K562 (cell line): ENCODE data around the gene ABHD8. TPM values are rescaled to one million over a fixed set of nuclear protein-coding genes. Genes with fewer than 3 reads are reported as not detected.

Experiments
- ATAC-seq: fragments of 200-7000 bp; cut with Tn5 transposase; 3 replicates; pipeline ENCODE4 v1.9.1; 2020; ENCODE audit warnings: moderate library complexity
- BruUV-seq: library from RNA; stranded (reverse); fragments of 400-500 nt; replicated peaks from 2 replicates; lab custom pipeline; 2021; lab: Mats Ljungman, UMichigan
- CTCF ChIA-PET: fragments of 300-600 bp; formaldehyde crosslinking; extraction: SDS; loops from one replicate; lab custom pipeline; 2021; ENCODE audit warnings: low intra/inter-chr PET ratio; lab: Yijun Ruan, JAX
- POLR2A ChIA-PET: fragments of 300-600, 350-650 bp; sonication (Branson Sonifier 250); formaldehyde crosslinking; extraction: SDS; loops from one replicate; lab custom pipeline; 2021; ENCODE audit warnings: antibody characterized with exemption, inconsistent platforms; lab: Yijun Ruan, JAX
- DNase-seq, 4 experiments: peaks; one replicate each; pipeline versions ENCODE4 v3.0.0 to v3.0.0-alpha.2; 2011 to 2018; ENCODE audit warnings: low spot score in 3 of 4, mixed read lengths in 3 of 4; ENCODE audit errors: extremely low read depth in 1 of 4
- FAIRE-seq: peaks from 2 replicates; lab custom pipeline; 2011; peaks lifted over from hg19 to GRCh38; lab: Jason Lieb, UNC
- H2AFZ ChIP-seq: 2 replicates; pipeline ENCODE4 v1.6.0; 2011; ENCODE audit warnings: low read depth, low read length, control low read depth, inconsistent platforms
- H3K27ac ChIP-seq: fragments of 200-600 bp; 3 replicates; pipeline ENCODE4 v1.8.0; 2011; ENCODE audit warnings: low read depth, mild to moderate bottlenecking, control low read depth, inconsistent platforms, low read length, moderate library complexity, mixed read lengths; ENCODE audit errors: extremely low read depth
- H3K27me3 ChIP-seq, 2 experiments: fragments of 300-600 bp in 1 of 2; 2 replicates in 1 of 2; 3 replicates in 1 of 2; pipeline versions ENCODE4 v1.6.0 to v1.8.0; 2011; ENCODE audit warnings: inconsistent platforms in 2 of 2, low read length in 2 of 2, mild to moderate bottlenecking in 1 of 2, mixed read lengths in 1 of 2, moderate library complexity in 1 of 2; ENCODE audit not compliant: control insufficient read depth in 2 of 2, insufficient read depth in 2 of 2
- H3K36me3 ChIP-seq: fragments of 300-600 bp; 3 replicates; pipeline ENCODE4 v1.8.0; 2011; ENCODE audit warnings: mild to moderate bottlenecking, low read length, inconsistent platforms; ENCODE audit not compliant: control insufficient read depth, insufficient read depth
- H3K4me1 ChIP-seq, 2 experiments: fragments of 200-600 bp in 1 of 2; replicated peaks in 1 of 2; 2 replicates in 1 of 2; 3 replicates in 1 of 2; pipeline versions ENCODE4 v1.5.1 to v1.8.0; 2011; ENCODE audit warnings: inconsistent platforms in 2 of 2, low read length in 2 of 2, mild to moderate bottlenecking in 1 of 2, mixed read lengths in 1 of 2, moderate library complexity in 1 of 2; ENCODE audit not compliant: control insufficient read depth in 2 of 2, insufficient read depth in 2 of 2
- H3K4me2 ChIP-seq: 2 replicates; pipeline ENCODE4 v1.6.1; 2011; ENCODE audit warnings: low read length, control low read depth, inconsistent platforms, mixed read lengths; ENCODE audit not compliant: insufficient read depth
- H3K4me3 ChIP-seq: fragments of 200-600 bp; sonication (generic), shearing (Covaris generic); 2 replicates; pipeline ENCODE4 v1.5.1; 2016; ENCODE audit warnings: control low read depth, inconsistent platforms
- H3K79me2 ChIP-seq: fragments of 200-600 bp; 3 replicates; pipeline ENCODE4 v1.8.0; 2011; ENCODE audit warnings: low read length, inconsistent platforms; ENCODE audit not compliant: control insufficient read depth, insufficient read depth
- H3K9ac ChIP-seq, 2 experiments: 2 replicates each; pipeline versions ENCODE4 v1.6.0 to v1.6.1; 2011; ENCODE audit warnings: low read depth in 2 of 2, low read length in 2 of 2, control low read depth in 1 of 2, inconsistent platforms in 1 of 2, mild to moderate bottlenecking in 1 of 2, mixed read lengths in 1 of 2; ENCODE audit not compliant: insufficient read depth in 1 of 2
- H3K9me1 ChIP-seq: one replicate; pipeline ENCODE4 v1.6.0; 2011; ENCODE audit warnings: inconsistent platforms, mild to moderate bottlenecking, low read length, moderate library complexity; ENCODE audit not compliant: control insufficient read depth, insufficient read depth
- H3K9me3 ChIP-seq: replicated peaks from 2 replicates; pipeline ENCODE4 v1.5.1; 2011; ENCODE audit warnings: low read depth, low read length, inconsistent platforms; ENCODE audit not compliant: control insufficient read depth, insufficient read depth
- H4K20me1 ChIP-seq: replicated peaks from 2 replicates; pipeline ENCODE4 v1.6.1; 2011; ENCODE audit warnings: low read length, inconsistent platforms, mixed read lengths; ENCODE audit not compliant: control insufficient read depth, insufficient read depth
- BCOR ChIP-seq: fragments of 450-650 bp; IDR thresholded peaks from 2 replicates; pipeline ENCODE4 v1.6.1; 2016
- ETS1 ChIP-seq: conservative IDR thresholded peaks from 2 replicates; pipeline ENCODE4 v1.6.1; 2011; ENCODE audit warnings: low read depth, mild to moderate bottlenecking, low read length; ENCODE audit not compliant: control insufficient read depth
- GABPA ChIP-seq: fragments of 200-800 bp; sonication (Bioruptor generic); conservative IDR thresholded peaks from 2 replicates; pipeline ENCODE4 v1.6.1; 2016; ENCODE audit warnings: low read depth, missing genetic modification characterization, missing compliant biosample characterization
- GATAD2A ChIP-seq: fragments of 450-650 bp; IDR thresholded peaks from 2 replicates; pipeline ENCODE4 v1.6.1; 2017
- HNRNPUL1 ChIP-seq: fragments of 200-400 bp; formaldehyde crosslinking; IDR thresholded peaks from 2 replicates; pipeline ENCODE4 v1.6.1; 2017; ENCODE audit warnings: low read length
- KDM1A ChIP-seq, 2 experiments: fragments of 450-650 bp; IDR thresholded peaks; 2 replicates each; pipeline ENCODE4 v1.6.1; 2016; ENCODE audit warnings: mild to moderate bottlenecking in 2 of 2
- KHSRP ChIP-seq: fragments of 450-650 bp; IDR thresholded peaks from 2 replicates; pipeline ENCODE4 v1.6.1; 2017
- NR1H2 ChIP-seq: sonication (generic); formaldehyde crosslinking; IDR thresholded peaks from 2 replicates; pipeline ENCODE4 v1.4.0; 2020; ENCODE audit warnings: mild to moderate bottlenecking, missing genetic modification reagents
- PATZ1 ChIP-seq: fragments of 250-450 bp; sonication (Bioruptor Pico); IDR thresholded peaks from 2 replicates; pipeline ENCODE4 v1.5.0; 2020; ENCODE audit warnings: mild to moderate bottlenecking, borderline replicate concordance
- POLR2G ChIP-seq: fragments of 200-400 bp; formaldehyde crosslinking; IDR thresholded peaks from 2 replicates; pipeline ENCODE4 v1.6.1; 2017; ENCODE audit warnings: low read depth, mild to moderate bottlenecking, antibody characterized with exemption, low read length, moderate library complexity
- RBFOX2 ChIP-seq: fragments of 200-400 bp; formaldehyde crosslinking; IDR thresholded peaks from 2 replicates; pipeline ENCODE4 v1.6.1; 2017; ENCODE audit warnings: low read depth, mild to moderate bottlenecking, low read length, moderate library complexity
- RBM22 ChIP-seq: fragments of 200-400 bp; formaldehyde crosslinking; IDR thresholded peaks from 2 replicates; pipeline ENCODE4 v1.6.1; 2018; ENCODE audit warnings: low read length, low read depth; ENCODE audit not compliant: poor library complexity, severe bottlenecking
- RCOR1 ChIP-seq, 2 experiments: IDR thresholded peaks; 2 replicates each; pipeline ENCODE4 v1.6.1; 2012; ENCODE audit warnings: low read depth in 2 of 2, low read length in 2 of 2, borderline replicate concordance in 1 of 2, improper control_type of control experiment in 1 of 2
- SMARCA5 ChIP-seq: fragments of 450-650 bp; IDR thresholded peaks from 2 replicates; pipeline ENCODE4 v1.6.1; 2016
- SNIP1 ChIP-seq: fragments of 450-650 bp; IDR thresholded peaks from 2 replicates; pipeline ENCODE4 v1.7.1; 2017; ENCODE audit warnings: low read depth, mild to moderate bottlenecking
- ZNF175 ChIP-seq: fragments of 200-800 bp; sonication (Bioruptor generic); IDR thresholded peaks from 2 replicates; pipeline ENCODE4 v1.6.1; 2016; ENCODE audit warnings: low read depth, mild to moderate bottlenecking, missing genetic modification characterization, missing compliant biosample characterization
- ZNF274 ChIP-seq: IDR thresholded peaks from 2 replicates; pipeline ENCODE4 v1.6.1; 2011; ENCODE audit warnings: low read depth, mild to moderate bottlenecking, low read length, moderate library complexity, borderline replicate concordance
- ZSCAN32 ChIP-seq: fragments of 450-650 bp; formaldehyde crosslinking; IDR thresholded peaks from 2 replicates; pipeline ENCODE4 v1.4.0; 2020; ENCODE audit warnings: mild to moderate bottlenecking, moderate library complexity
- WGBS: fragments of 100-300 bp; shearing (Covaris generic); methylation state at CpG from one replicate; pipeline ENCODE4 v1.1.6; 2016; ENCODE audit warnings: low coverage, mixed read lengths; ENCODE audit not compliant: insufficient coverage; ENCODE audit errors: missing lambda C conversion rate; 5-methylcytosine and 5-hydroxymethylcytosine counted together
- in situ Hi-C: fragments of 300-500 bp; cut with MboI; formaldehyde crosslinking; loops from 4 replicates; pipeline ENCODE4 v1.15.0; 2018; ENCODE audit warnings: inconsistent platforms, mixed read lengths
- intact Hi-C: fragments of 100-400 bp; cut with micrococcal nuclease; formaldehyde crosslinking; loops from 2 replicates; pipeline ENCODE4 v1.14.2; 2022
- polyA plus RNA-seq, 8 experiments: library from polyadenylated mRNA; depleted of rRNA in 4 of 8; stranded (reverse) in 5 of 8; unstranded in 3 of 8; fragments of >200 nt; fragmentation: Nextera tagmentation in 2 of 8; fragmentation: Illumina TruSeq in 1 of 8; extraction: Ambion mirVana in 2 of 8; extraction: Trizol in 1 of 8; gene quantifications; 2 replicates each; pipeline versions ENCODE4 v1.2.1 to v1.2.3, GENCODE V29; 2011 to 2014; ENCODE audit warnings: inconsistent platforms in 1 of 8, missing spikeins in 1 of 8
- total RNA-seq, 7 experiments: library from RNA; depleted of rRNA in 6 of 7; stranded (reverse); fragments of >200 nt in 6 of 7; fragmentation: Illumina TruSeq in 2 of 7; extraction: Trizol in 2 of 7; gene quantifications; 2 replicates each; pipeline versions ENCODE4 v1.2.1 to v1.2.3, GENCODE V29; 2011 to 2021; ENCODE audit warnings: low replicate concordance in 1 of 7

Gene ABHD8
- total and polyA plus RNA-seq, 9 of the 15 experiments (the other 6 are each of a cell fraction or from before 2014, with no cell fraction given) = 0.04 to 6.6 (median 2.0) TPM; not detected in 1

- no peak for TF ChIP-seq GABPA (tag)
- TF ChIP-seq KHSRP = no peak
- no peak for TF ChIP-seq SNIP1
- no peak for TF ChIP-seq ZSCAN32 (CRISPR knock-in tag)
- TF ChIP-seq RBM22 = peak; percentile 11
- 0 out of 2 replicates have a peak, but pooled peaks have one; percentile 5 for TF ChIP-seq POLR2G
- TF ChIP-seq GATAD2A = 0 out of 2 replicates have a peak, but pooled peaks have one; percentile 25
- no peak for TF ChIP-seq NR1H2 (CRISPR knock-in tag)
Observed at GRCh38 chr19:17243211-17243829, 59.9 kb downstream of the ABHD8 start (continued).

- WGBS = 68% methylated on average over 6 of the region's 8 CpGs
- POLR2A ChIA-PET = interaction anchor here (0.6 to 11.3 kb wide), 8 partner anchors 8 to 617 kb away, joined by 3 to 129 read pairs (median 4); partner anchors contain the start of genes DDA1, OCEL1 and USE1
- in situ Hi-C loops = no loop called here
- peak overlapping the region; percentile 65 to 91; a peak in 3 of 4 replicates for H3K9ac ChIP-seq
- peak overlapping the region; percentile 93; the same call in 1 of the 2 replicates for H3K4me2 ChIP-seq
- FAIRE-seq (no peak), DNase-seq (no peak), ATAC-seq (no peak)
- H3K9me1 ChIP-seq = no peaks in the 10 kb centered on the region
- BruUV-seq = no TSS peak
- H3K9me3 ChIP-seq = no peaks in the 10 kb centered on the region
- H3K27me3 ChIP-seq = no peaks in the 10 kb centered on the region
- CTCF ChIA-PET = no interaction called here
- H3K4me1 ChIP-seq = peaks cover 23 to 65% of the 10 kb centered on the region in 2 experiments
- H3K27ac ChIP-seq = peak overlapping the region; percentile 21
- peaks cover 15% of the 10 kb centered on the region for H4K20me1 ChIP-seq
- intact Hi-C loops = no loop called here
- peak overlapping the region; percentile 80; the same call in 1 of the 2 replicates for H3K4me3 ChIP-seq
- H3K36me3 ChIP-seq = peaks cover 35% of the 10 kb centered on the region; the same call in 2 of the 3 replicates
- H2AFZ ChIP-seq = no peak overlapping the region
- H3K79me2 ChIP-seq = peaks cover 54% of the 10 kb centered on the region
- TF ChIP-seq ZNF274 (no peak), PATZ1 (no peak), KDM1A (IDR thresholded peaks at IDR 0.05) (peak; percentile 79 to 88), BCOR (peak; percentile 94), SMARCA5 (peak; percentile 83; the same call in 1 of the 2 replicates), ZNF175 (CRISPR knock-in tag) (no peak), RBFOX2 (peak; percentile 48; the same call in 1 of the 2 replicates), ETS1 (0 out of 2 replicates have a peak, but pooled peaks have one; percentile 12), HNRNPUL1 (no peak), RCOR1 (IDR thresholded peaks at IDR 0.05; ENCODE audit: borderline replicate concordance in 1 of 2, low read depth in 2 of 2, low read length in 2 of 2) (0 out of 4 replicates have a peak, but pooled peaks of 1 of the 2 experiments have one; percentile 32)
Observed at GRCh38 chr19:17242431-17243208, 60.6 kb downstream of the ABHD8 start.
